ENCODE results near the gene PEX14.

DNA sequence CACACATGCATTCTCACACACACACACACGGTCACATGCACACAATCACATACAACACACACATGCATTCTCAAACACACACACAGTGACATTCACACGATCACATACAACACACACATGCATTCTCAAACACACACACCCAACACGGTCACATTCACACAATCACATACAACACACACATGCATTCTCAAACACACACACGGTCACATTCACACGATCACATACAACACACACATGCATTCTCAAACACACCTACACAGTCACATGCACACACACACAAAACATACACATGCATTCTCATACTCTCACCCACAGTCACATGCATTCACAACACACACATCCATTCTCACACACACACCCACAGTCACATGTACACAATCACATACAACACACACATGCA is 186.7 kb downstream of the PEX14 start:
- TF ChIP-seq, protein P1, sequence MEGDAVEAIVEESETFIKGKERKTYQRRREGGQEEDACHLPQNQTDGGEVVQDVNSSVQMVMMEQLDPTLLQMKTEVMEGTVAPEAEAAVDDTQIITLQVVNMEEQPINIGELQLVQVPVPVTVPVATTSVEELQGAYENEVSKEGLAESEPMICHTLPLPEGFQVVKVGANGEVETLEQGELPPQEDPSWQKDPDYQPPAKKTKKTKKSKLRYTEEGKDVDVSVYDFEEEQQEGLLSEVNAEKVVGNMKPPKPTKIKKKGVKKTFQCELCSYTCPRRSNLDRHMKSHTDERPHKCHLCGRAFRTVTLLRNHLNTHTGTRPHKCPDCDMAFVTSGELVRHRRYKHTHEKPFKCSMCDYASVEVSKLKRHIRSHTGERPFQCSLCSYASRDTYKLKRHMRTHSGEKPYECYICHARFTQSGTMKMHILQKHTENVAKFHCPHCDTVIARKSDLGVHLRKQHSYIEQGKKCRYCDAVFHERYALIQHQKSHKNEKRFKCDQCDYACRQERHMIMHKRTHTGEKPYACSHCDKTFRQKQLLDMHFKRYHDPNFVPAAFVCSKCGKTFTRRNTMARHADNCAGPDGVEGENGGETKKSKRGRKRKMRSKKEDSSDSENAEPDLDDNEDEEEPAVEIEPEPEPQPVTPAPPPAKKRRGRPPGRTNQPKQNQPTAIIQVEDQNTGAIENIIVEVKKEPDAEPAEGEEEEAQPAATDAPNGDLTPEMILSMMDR (IDR thresholded peaks at IDR 0.05; ENCODE audit: extremely low read depth in 1 of 2, insufficient read depth in 1 of 2, low read depth in 1 of 2, low read length in 2 of 2): no peak
- no peak for TF ChIP-seq POLR2A (IDR thresholded peaks at IDR 0.05; ENCODE audit: low read depth, low read length)
- TF ChIP-seq MYC (IDR thresholded peaks at IDR 0.05; ENCODE audit: low read depth, low read length): no peak
- TF ChIP-seq, protein P2, sequence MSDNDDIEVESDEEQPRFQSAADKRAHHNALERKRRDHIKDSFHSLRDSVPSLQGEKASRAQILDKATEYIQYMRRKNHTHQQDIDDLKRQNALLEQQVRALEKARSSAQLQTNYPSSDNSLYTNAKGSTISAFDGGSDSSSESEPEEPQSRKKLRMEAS (IDR thresholded peaks at IDR 0.05; ENCODE audit: insufficient read depth, insufficient read length): no peak
- no peak for TF ChIP-seq POLR2AphosphoS5 (IDR thresholded peaks at IDR 0.05; ENCODE audit: insufficient read depth, low read depth, low read length)
- TF ChIP-seq EZH2 (IDR thresholded peaks at IDR 0.05; ENCODE audit: borderline replicate concordance, low read depth, low read length, severe bottlenecking): no peak

Data from endothelial cell of umbilical vein (primary cell).